NCI-H1092 treated with DMSO at 0.1 percent for 48 hours (cell line): ENCODE data around the gene TBC1D5.
"Not testable (repeated sequence)": the region's sequence is repeated elsewhere in the genome, so short reads cannot be mapped to it uniquely, and the experiment has no call there.

Experiments
- DNase-seq: peaks from one replicate; lab custom pipeline; 2025; lab: John Stamatoyannopoulos, UW

TBC1D5 gene

DNA sequence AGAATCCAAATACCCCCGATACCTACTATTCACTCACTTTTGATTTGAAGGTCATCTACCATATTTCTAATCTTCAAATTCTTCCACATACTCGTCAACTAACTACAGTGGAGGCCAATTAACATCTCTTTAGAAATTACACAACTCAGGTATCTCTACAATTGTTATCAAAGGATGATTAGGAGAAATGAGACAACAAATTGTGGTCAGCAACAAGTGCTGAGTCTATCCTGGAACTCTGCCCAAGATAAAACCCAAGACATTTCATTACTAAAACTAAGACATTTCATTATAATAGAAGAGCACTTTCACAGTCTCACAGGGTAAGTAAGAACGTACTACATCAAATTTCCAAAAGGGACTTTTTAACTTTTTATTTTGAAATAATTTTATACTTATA lies 100.0 kb downstream of the TBC1D5 start:
- DNase-seq = no peak

DNA sequence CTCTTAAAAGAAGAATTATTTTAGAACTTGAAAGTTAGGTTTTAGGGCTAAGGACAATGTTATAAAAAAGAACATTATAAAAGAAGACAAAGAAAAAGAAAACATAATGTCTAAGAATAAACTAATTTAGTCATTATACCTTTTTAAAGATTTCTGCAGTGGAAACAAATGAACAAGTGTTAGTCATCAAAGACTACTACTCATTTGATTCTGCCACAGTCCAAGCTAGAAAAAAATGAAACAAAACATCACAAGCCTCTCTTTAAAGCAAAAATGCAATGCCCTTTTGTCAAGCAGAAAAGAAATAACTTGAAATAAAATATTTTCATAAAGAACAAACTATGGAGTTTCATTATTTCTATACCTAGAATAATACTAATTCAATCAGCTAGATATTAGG lies 102.0 kb downstream of the TBC1D5 start:
- DNase-seq = no peak

DNA sequence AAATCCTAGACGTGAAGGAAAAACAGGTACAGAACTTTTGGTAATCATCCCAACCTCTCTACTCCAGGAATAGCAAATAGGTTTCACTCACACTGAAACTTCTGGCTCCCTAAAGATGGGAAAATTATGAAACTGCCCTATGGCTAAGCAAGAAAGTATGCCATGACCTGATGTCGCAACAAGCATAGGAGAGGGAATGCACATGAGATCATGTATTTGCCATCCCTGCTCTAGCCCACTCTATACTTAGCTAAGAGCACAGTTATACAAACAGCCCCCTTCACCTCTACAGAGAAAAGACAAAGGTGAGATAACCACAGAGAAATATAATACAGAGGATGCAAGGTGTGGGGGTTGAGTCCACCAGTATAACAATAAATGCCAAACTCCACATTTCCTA lies 102.7 kb downstream of the TBC1D5 start:
- DNase-seq = no peak

DNA sequence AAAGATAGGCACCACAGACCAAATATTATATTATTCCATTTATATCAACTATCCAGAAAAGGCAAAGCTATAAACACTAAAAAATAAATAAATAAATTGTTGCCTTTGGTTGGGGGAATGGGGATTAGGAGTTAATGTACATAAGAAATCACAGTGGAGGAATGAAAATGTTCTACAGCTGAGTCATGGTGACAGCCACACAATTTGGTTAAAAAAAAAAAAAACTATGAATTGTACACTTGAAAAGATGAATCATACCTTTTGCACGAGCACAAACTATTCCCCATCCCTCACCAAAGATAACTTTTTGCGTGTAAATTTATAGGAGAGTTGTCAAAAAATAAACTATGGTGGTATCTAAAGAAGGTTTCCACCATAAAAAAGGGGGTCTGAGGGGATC lies 103.2 kb downstream of the TBC1D5 start:
- no peak for DNase-seq

DNA sequence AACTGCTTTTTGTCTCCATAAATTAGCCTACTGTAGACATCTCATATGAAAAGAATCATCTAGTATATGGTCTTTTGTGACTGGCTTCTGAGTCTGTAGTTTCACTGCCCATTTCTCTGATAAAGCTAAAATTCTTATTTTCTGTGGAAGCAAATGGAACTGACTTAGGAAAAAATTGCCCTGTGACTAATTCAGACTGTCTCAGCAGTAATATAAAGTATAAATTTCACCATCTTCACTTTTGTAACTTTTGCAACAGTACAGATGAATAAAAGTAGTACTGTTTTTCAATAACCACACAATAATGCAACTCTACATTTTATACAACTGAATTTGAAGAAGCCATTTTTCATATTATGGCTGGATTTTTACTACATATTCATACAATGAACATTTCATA lies 104.1 kb downstream of the TBC1D5 start:
- no peak for DNase-seq

DNA sequence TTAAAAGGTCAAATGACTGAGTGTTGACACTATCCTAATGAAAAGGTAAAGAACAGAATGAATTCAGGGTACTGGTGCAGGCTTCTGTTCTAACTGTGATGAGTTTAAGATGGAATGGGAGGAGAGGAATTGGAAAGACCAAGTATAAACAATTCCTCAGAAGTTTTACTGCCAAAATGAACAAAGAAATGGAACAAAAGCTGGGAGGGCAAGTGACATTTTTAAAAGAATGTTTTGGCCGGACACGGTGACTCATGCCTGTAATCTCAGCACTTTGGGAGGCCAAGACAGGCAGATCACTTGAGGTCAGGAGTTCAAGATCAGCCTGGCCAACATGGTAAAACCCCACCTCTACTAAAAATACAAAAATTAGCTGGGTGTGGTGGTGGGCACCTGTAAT lies 106.8 kb downstream of the TBC1D5 start:
- DNase-seq = not testable (repeated sequence)

DNA sequence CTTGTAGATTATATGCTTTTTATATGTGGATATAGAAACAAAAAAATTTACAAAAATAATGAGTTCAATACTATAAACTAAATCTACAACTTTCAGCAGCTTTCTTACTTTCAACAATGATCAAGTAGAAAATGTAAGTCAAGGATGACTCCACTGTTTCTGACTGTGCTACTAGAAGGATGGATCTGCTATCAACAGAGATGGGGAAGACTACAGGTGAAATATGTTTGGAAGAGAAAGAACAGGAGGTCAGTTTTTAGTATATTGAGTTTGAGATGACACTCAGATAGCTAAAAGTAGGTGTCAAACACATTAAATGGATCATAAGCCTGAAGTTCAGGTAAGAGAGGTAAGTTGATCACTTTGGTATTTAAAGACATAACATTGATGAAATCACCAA lies 107.5 kb downstream of the TBC1D5 start:
- no peak for DNase-seq

DNA sequence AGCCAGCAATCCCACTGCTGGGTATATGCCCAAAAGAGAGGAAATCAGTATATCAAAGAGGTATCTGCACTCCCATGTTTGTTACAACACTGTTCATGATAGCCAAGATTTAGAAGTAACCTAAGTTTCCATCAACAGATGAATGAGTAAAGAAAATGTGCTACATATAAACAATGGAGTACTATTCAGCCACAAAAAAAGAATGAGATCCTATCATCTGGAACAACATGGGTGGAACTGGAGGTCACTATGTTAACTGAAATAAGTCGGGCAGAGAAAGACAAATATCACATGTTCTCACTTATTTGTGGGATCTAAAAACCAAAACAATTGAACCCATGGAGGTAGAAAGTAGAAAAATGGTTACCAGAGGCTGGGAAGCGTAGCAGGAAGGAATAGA lies 108.2 kb downstream of the TBC1D5 start:
- DNase-seq = no peak

DNA sequence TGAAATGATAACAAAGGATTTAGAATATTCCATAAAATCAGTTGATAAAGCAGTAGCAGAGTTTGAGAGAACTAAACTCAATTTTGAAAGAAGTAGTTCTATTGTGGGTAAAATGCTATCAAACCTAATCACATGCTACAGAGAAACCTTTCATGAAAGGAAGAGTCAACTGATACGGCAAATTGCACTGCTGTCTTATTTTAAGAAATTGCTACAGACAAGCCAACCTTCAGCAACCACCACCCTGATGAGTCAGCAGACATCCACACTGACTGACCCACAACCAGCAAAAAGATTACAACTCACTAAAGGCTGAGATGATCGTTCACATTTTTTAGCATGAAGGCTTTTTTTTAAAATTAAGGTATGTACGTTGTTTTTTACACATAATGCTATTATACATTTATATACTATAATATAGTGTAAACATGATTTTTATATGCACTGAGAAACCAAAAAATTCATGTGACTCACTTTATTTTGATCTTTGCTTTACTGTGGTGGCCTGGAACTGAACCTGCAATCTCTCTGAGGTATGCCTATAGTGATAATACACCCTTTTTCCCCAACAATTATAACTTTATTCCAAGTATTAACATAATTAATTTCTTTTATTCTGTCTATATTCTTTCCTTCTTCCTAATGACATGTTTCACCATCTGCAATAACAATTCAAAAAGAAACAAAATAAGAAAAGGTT lies 109.9 kb downstream of the TBC1D5 start:
- DNase-seq = no peak

DNA sequence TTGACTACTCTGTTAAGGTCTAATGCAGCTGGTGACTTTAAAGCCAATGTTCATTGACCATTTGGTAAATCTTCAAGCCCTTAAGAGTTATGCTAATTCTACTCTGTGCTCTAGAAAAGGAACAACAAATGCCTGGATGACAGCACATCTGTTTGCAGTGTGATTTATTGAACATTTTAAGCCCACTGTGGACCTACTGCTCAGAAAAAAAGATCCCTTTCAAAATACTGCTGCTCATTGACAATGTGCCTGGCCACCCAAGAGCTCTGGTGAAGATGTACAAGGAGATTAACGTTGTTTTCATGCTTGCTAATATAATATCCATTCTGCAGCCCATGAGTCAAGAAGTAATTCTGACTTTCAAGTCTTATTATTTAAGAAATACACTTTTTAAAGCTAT lies 110.8 kb downstream of the TBC1D5 start:
- DNase-seq = no peak

DNA sequence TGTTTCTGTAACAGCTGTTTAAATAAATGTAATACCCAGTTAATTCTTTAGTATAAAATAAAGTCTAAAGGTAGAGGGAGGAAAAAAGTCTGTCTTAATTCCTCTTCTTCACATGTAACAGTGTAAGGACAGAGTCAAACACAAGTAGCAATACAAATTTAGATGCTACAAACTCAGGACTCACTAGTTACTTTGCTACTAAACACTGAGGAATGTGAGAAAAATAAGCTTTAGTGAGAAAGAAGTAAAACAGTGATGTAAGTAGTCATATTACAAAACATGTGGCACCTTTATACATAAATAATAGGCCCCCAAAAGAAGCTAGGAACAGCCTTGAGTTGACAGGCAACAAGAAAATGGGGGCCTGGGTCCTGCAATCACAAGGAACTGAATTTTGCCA lies 113.0 kb downstream of the TBC1D5 start:
- no peak for DNase-seq

DNA sequence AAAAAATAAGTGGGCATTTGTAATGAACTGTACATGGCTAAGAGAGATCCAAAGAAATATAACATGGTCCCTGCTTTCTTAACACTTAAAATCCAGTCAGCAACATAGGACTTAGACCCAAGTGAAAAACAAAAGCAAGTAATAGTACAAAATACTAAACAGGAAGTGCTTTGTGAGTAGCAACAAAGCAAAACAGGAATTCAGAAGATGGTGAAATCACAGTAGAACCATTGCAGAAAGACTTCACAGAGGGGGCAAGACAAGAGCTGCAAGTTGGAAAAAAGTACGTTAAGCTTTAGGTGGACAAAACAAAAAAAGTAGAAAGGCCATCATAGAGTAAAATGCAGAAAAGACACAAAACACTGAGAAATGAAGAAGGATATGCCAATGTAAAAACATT lies 116.0 kb downstream of the TBC1D5 start:
- no peak for DNase-seq

DNA sequence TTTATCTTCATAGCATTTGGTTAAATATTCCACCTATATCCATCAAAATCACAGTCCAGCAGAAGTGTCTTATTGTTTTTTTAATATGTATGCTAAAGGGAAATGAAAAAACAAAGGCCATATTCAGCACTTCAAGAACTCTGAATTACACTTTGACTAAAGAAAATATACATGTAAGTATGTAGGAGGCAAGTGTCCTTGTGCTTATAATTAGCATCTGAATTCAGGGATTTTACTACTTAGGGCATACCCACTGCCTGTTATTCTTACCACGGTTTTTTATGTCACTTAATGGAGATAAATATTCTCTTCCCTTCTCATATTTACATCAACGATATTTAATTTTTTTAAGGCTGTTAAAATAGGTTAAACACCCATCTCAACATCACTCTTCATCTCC lies 117.3 kb downstream of the TBC1D5 start:
- no peak for DNase-seq

DNA sequence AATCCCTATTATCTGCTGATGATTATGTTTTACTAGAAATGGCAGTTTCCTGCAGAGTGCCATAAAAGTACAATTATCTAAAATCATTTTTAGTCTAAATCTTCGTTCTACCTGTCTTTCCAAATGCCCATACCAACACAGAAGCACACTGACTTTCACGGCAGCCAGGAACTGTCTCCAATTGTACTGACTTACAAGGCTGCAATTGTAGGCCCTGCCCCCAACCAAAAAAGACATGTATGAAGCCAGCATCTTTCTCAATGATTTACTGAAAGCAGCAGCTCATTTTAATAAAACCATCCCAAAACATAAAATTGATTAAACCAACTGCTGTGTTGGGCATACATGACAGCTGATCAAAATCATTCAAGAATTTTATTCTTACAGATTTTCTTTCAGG lies 119.0 kb downstream of the TBC1D5 start:
- DNase-seq = no peak

DNA sequence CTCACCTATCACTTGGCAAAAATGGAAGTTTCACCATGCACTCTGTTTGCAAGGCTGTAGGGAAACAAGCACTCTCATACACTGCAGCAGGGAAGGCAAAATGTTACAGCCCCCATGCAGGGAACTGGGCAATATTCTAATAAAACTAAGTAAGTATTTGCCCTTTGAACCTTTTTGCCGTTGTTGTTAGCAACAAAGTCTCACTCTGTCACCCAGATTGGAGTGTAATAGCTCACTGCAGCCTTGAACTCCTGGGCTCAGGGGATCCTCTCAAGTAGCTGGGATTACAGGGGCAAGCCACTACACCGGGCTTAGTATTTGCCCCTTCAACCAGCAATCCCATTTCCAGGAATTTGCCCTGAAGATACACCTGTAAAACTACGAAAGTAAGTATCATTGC lies 122.5 kb downstream of the TBC1D5 start:
- DNase-seq = no peak

DNA sequence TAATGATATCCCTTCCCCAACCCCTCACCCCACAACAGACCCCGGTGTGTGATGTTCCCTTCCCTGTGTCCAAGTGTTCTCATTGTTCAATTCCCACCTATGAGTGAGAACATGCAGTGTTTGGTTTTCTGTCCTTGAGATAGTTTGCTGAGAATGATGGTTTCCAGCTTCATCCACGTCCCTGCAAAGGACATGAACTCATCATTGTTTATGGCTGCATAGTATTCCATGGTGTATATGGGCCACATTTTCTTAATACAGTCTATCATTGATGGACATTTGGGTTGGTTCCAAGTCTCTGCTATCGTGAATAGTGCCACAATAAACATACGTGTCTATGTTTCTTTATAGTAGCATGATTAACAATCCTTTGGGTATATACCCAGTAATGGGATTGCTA lies 129.4 kb downstream of the TBC1D5 start:
- not testable (repeated sequence) for DNase-seq

DNA sequence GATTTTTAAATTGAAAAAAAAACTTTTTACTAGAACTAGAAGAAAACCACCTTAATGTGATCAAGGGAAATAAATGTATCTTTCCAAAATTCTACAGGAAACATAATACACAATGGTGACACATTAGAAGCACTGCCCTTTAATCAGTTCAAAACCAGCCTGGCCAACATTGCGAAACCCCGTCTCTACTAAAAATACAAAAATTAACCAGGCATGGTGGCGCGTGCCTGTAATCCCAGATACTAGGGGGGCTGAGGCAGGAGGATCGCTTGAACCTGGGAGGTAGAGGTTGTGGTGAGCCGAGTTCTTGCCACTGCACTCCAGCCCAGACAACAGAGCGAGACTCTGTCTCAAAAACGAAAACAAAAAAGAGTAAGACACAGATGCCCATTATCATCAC lies 134.5 kb downstream of the TBC1D5 start:
- DNase-seq = no peak

DNA sequence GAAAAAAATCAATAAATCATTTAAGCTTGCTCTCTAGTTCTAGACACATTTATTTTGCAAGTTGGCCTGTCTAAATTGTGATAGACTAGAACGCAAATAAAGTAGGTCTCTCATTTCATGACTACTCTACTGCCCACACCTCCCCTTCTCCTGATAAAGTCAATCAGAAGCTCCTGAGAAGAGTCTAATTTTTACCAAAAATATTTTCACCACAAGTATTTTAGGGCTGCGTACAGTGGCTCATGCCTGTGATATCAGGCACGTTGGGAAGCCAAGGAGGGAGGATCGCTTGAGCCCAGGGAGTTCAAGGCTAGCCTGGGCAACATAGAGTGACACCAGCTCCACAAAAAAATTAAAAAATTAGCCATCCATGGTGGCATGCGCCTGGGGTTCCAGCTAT lies 136.5 kb downstream of the TBC1D5 start:
- DNase-seq = no peak

DNA sequence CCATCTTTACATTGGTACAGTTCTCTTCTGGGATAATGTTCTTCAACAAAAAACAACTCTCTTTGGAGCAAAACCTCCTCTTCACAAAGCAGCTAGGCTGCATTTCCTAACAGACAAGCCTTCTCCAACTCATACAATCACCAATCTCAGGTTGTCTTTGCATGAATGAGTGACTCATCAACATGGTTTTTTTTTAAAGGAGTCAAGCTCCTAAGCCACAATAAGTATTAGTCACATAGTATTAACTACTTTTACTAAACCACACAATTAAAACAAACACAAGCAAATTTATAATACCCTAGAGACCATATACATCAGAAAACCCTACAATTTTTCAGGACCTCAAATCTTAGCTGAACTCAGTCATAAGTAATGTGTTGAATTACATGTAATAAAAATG lies 137.4 kb downstream of the TBC1D5 start:
- no peak for DNase-seq

DNA sequence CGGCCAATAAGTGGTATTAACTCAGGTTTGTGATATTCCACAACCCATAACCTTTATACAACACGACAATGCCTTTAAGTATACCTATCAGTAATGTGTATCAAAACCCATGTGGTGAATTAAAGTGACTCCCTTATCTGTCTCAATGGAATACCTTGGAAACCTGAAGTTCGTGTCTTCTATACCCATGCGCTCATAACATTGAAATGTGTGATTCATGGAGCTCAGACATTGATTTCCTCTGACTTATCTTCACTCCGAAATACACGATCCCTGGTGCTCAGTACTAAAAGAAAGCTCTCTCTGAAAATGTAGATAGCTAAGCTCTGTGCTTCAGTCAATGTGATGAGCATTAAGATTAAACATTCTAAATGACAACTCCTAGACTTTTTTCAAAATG lies 140.3 kb downstream of the TBC1D5 start:
- no peak for DNase-seq

DNA sequence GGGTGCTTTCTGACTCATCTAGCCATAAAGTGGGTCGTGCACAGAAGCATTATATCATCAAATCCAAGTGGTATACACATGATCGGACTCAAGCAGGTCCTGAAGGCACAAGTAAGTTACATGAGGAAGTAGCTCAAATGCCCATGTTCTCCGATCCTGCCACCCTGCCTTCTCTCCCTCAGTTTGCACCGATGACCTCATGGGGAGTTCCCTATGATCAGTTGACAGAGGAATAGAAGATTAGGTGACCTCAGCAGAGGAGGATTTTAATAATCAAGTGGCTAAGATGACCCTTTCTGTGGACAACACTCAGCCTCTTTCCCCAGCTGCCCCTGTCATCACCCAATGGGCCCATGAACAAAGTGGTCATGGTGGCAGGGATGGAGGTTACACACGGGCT lies 149.5 kb downstream of the TBC1D5 start:
- DNase-seq = no peak

DNA sequence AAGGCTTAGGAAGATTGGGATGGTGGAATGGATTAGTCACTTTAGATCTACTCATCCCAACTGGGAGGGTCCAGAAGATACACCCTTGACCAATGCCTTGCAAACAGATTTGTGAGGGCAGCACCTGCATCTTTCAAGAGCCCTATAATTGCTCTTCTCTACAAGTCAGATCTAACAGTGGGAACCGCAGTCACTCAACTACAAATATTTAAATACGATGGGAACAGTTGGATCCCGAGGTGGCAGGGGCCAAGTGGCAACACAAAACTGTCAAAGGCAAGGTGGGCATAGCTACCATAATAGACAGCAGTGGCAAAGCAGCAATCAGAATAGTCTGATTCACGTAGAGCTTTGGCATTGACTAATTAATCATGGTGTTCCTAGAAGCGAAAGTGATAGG lies 152.0 kb downstream of the TBC1D5 start:
- DNase-seq = no peak

DNA sequence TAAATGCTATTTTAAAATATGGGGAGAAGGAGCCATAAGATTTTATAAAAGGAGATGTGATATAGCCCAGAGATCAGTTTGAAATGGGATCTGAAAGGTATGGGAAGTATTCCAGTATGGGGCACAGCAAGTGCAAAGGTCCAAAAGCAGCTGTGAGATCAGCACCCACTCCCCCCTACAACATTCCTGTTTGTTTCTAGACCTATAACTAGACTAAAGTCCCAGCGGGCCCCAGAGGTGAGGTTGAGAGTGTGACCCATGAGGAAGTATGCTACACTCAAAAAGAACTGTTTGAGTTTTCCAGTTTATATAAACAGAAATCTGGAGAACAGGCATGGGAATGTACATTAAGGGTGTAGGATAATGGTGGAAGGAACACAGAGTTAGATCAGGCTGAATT lies 152.5 kb downstream of the TBC1D5 start:
- DNase-seq = no peak

DNA sequence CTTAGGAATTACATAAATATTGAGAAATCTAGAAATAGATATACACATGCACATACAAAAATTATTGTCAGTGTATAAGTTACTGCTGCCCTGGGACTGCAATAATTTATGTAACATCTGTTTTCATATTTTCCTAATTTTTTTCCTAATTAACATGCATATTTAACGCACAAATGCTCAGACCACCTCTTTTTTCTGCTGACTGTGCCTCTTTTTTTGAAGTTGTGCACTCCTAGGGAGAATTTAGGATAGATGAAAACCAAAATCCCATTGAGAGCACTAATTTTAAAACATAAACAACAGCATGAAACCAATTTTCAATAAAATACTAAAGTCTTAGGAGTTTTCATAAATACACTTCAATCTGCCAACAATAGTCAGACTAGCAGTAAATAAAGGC lies 154.0 kb downstream of the TBC1D5 start:
- no peak for DNase-seq
